HG03439 (cell line): ENCODE measurements around the gene MTX1.
A peak's percentile ranks its signal among the peaks of the same experiment; 100 is the strongest.

ENCODE experiments used
- ATAC-seq: cut with Tn5 transposase; IDR thresholded peaks from one replicate; pipeline ENCODE4 v1.9.1; 2021; ENCODE audit warnings: mild to moderate bottlenecking, moderate library complexity; ENCODE audit not compliant: unreplicated experiment

The MTX1 gene

GRCh38 chr1:155173478-155174323, 34.8 kb upstream of the MTX1 start, which contains the start of gene TRIM46:
Gene TRIM46 (plus strand): TSS chr1:155173849. CDS start chr1:155173967, 118 bp downstream.
- no peak for ATAC-seq

GRCh38 chr1:155174324-155175280, 33.9 kb upstream of the MTX1 start:
- no peak for ATAC-seq

- no peak for ATAC-seq
Observed at GRCh38 chr1:155175281-155175926, 33.1 kb upstream of the MTX1 start.

- no peak for ATAC-seq
Observed at GRCh38 chr1:155175927-155176371, 32.5 kb upstream of the MTX1 start.

- ATAC-seq: no peak
Observed at GRCh38 chr1:155176544-155177071, 31.9 kb upstream of the MTX1 start.

- ATAC-seq: no peak
Observed at GRCh38 chr1:155177192-155177917, 31.1 kb upstream of the MTX1 start.

GRCh38 chr1:155177918-155178281, 30.6 kb upstream of the MTX1 start:
- no peak for ATAC-seq

- no peak for ATAC-seq
Observed at GRCh38 chr1:155178441-155179111, 29.9 kb upstream of the MTX1 start.

GRCh38 chr1:155179112-155180031, 29.1 kb upstream of the MTX1 start:
- no peak for ATAC-seq

- ATAC-seq: no peak
Observed at GRCh38 chr1:155181371-155182051, 27.0 kb upstream of the MTX1 start.

GRCh38 chr1:155182052-155182550, 26.4 kb upstream of the MTX1 start:
- no peak for ATAC-seq

- ATAC-seq: no peak
Observed at GRCh38 chr1:155183775-155184221, 24.7 kb upstream of the MTX1 start.

- ATAC-seq: no peak
Observed at GRCh38 chr1:155184351-155184811, 24.1 kb upstream of the MTX1 start.

GRCh38 chr1:155184835-155185782, 23.4 kb upstream of the MTX1 start:
- peak; percentile 72 for ATAC-seq

GRCh38 chr1:155185783-155186066, 22.8 kb upstream of the MTX1 start:
- ATAC-seq: peak; percentile 14

GRCh38 chr1:155186067-155186793, 22.3 kb upstream of the MTX1 start:
- no peak for ATAC-seq
